Cardiac septum (tissue), 1 donor: Measurements from ENCODE around the gene TM9SF1. TPM values are rescaled to one million over a fixed set of nuclear protein-coding genes. Genes with fewer than 3 reads are reported as not detected.
"Not testable (repeated sequence)": the region's sequence is repeated elsewhere in the genome, so short reads cannot be mapped to it uniquely, and the experiment has no call there.

ENCODE experiments used
- DNase-seq: peaks from one replicate; pipeline ENCODE4 v3.0.0-alpha.2; 2020; ENCODE audit warnings: low spot score
- intact Hi-C: fragments of 100-400 bp; cut with DNase I; formaldehyde crosslinking; loops from one replicate; pipeline ENCODE4 v1.14.0; 2022
- total RNA-seq: library from RNA; stranded (reverse); fragmentation: NEBNext Ultra II Directional; extraction: Animal tissue kit (Norgen Biotek cat#: 25700); gene quantifications from one replicate; pipeline ENCODE4 v1.2.1, GENCODE V29; 2021
- donor health status: DM: no; HTN: no; CAD: no.

TM9SF1 gene
- total RNA-seq, 1 donor from 2014 or later = 19.1 TPM

DNA sequence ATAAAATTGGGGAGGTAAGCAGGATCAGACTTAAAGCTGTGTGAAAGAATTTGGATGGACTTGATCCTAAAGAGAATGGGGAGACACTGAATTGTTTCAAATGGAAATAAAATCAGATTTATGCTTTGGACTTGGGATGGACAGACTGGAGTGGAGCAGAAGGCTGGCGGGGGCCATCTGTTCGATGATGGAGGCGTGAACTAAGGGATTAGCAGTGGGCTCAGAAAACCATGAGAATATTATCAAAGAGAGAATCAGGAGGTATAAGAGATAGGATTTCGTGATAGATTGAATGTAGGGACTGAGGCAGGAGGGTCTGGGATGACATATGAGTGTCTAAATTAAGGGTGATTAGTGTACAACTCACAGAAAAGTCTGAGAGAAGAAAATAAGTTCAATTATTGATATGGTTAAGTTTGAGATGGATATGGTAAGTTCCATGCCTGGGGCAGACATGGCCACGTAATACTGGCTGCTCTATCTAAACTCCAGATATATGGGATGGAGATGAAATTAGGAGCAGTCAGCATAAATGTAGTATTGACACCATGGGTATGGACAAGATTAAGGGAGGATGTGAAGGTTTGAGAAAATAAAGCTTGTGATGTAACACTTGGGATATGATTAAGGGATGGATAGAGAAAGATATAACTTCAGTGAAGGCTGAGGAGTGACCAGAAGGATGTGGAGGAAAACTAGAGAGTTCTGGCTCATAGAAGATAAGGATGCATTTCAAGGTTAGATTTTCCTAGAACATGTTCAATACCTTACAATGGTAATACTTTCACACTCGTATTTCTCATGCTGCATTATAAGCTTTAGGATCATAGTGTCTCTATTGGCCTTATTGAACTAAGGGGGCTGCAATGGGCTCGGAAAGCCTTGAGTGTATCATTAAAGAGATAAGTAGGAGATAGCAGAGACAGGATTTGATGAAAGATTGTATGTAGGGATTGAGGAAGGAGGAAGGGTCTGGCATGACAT, 9.2 kb upstream of the TM9SF1 start:
- intact Hi-C loops = no loop called here
- DNase-seq = no peak

DNA sequence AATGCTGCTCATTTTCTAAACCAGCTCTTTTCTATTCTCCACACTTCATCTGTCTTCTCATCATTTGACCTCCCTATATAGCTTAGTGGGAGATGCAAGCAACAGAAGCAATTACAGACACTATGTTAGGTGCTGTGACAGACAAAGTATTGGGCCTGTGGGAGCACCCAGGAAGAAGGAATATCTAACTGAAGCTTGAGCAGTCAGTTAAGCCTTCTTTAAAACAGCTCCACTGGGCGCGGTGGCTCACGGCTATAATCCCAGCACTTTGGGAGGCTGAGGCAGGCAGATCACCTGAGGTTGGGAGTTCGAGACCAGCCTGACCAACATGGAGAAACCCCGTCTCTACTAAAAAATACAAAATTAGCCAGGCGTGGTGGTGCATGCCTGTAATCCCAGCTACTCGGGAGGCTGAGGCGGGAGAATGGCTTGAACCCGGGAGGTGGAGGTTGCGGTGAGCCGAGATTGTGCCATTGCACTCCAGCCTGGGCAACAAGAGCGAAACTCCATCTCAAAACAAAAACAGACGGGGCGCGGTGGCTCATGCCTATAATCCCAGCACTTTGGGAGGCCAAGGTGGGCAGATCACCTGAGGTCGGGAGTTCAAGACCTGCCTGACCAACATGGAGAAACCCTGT, 8.1 kb upstream of the TM9SF1 start:
- intact Hi-C loops, DNase-seq: not testable (repeated sequence)

DNA sequence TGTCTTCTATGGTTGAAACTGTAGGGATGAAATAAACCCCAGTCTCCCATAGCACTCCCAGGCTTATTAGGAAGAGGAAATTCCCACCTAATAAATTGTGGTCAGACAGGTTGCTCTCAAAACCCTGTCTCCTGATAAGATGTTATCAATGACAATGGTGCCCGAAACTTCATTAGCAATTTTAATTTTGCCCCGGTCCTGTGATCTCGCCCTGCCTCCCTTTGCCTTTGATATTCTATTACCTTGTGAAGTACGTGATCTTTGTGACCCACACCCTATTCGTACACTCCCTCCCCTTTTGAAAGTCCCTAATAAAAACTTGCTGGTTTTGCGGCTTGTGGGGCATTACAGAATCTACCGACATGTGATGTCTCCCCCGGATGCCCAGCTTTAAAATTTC, 7.3 kb upstream of the TM9SF1 start:
- DNase-seq, intact Hi-C loops: not testable (repeated sequence)

DNA sequence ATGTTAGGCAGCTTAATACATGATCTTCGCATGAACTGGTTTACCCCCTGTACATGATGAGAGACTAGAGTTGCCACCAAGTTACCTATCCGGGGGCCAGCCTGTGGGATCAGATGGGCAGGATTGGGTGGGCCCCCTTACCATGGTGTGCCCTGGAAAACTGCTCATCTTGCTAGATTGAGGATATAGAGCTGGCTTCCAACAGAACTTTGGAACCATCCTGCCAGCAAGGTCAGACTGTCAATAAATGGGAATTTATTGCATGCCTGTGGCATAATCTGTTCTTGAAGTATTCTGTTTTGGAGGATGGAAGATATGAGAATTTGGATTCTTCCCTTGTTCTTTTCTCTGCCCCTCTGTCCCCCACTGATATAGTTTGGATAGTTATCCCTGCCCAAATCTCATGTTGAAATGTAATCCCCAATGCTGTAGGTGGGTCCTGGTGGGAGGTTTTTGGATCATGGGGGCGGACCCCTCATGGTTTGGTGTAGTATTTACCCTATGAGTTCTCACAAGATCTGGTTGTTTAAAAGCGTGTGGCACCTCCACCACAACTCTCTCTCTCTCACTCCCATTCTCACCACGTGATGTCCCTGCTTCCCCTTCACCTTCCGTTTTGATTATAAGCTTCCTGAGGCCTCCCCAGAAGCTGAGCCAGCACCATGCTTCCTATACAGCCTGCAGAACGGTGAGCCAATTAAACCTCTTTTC, 3.7 kb upstream of the TM9SF1 start:
- no peak for DNase-seq
- intact Hi-C loops = loop anchor here (5.0 kb wide), 1 partner anchor 57 kb away; the partner anchor contains the start of gene EMC9

DNA sequence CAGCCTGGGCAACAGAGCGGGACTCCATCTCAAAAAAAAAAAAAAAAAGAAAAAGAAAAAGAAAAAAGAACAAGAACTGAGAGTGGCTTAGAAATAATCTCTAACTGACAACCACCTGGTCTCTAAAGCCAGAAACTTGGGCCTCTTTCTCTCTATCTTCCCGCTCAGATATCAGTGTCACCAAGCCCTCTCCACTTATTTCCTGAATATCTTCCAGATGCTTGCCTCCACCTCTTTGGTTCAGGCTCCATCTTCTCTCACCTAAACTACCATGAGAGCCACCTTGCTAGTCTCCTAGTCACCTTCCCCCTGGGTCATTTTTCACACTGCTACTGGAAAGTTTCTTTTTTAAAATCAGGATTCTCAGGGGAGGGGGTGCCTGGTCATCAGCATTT, 1.8 kb upstream of the TM9SF1 start:
- DNase-seq = no peak
- intact Hi-C loops = loop anchor here (5.0 kb wide), 1 partner anchor 55 kb away; the partner anchor contains the start of gene EMC9

DNA sequence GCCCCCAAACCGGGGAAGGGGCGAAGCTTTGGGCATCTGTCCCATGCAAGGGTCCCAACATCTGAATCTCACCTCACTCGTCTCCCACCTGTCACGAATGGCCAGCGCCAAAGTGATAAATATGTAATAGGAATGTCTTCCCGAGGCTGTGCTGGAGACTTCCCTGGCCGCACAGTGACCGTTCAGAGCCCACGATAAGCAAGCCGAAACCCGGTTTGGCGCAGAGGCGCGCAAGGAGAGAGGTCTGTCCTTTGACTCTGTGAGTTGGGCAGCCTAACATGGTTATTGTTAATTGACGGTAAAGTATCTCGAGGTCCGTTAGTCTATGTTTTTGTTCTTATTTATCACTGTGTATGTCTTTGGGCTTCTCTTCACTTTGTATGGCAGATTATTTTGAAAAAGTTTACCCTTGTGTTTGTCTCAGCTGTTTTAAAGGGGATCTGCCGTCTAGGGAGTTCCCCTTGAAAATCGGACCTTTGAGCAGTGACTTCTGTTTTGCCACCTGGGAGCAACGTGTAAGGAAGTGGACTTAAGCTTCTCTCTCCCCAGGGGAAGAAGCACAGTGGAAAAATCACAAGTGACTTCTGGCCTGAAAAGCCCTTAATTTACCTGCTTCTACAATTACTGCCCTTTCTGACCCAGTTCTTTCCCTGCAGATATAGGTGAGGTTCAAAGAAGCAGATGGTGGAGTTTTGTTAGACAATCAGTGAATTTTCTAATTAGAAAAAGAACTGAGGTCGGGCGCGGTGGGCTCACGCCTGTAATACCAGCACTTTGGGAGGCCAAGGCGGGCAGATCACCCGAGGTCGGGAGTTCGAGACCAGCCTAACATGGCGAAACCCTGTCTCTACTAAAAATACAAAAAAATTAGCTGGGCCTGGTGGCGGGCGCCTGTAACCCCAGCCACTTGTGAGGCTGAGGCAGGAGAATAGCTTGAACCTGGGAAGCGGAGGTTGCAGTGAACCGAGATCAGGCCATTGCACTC, 1.1 kb upstream of the TM9SF1 start:
- intact Hi-C loops = loop anchor here (5.0 kb wide), 1 partner anchor 54 kb away; the partner anchor contains the start of gene EMC9
- no peak for DNase-seq

DNA sequence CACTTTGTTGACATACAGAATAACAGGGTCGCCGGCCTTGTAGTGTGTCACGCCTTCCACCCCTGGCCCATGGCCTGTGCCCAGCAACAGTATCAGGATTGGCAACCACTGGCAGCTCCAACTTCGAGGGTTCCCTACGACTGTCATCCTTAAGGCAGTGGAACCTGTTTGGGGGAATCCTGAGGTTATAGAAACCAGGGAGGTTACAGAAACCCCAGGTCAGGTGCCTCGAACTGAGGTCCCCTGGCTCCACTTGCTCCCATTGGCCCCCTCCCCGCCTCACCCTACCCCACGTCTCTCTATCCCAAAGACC, 412 bp downstream of the TM9SF1 start:
- intact Hi-C loops = loop anchor here (2.0 to 5.0 kb wide), 2 partner anchors 18 to 53 kb away; partner anchors contain the start of genes CHMP4A and EMC9
- DNase-seq = no peak

DNA sequence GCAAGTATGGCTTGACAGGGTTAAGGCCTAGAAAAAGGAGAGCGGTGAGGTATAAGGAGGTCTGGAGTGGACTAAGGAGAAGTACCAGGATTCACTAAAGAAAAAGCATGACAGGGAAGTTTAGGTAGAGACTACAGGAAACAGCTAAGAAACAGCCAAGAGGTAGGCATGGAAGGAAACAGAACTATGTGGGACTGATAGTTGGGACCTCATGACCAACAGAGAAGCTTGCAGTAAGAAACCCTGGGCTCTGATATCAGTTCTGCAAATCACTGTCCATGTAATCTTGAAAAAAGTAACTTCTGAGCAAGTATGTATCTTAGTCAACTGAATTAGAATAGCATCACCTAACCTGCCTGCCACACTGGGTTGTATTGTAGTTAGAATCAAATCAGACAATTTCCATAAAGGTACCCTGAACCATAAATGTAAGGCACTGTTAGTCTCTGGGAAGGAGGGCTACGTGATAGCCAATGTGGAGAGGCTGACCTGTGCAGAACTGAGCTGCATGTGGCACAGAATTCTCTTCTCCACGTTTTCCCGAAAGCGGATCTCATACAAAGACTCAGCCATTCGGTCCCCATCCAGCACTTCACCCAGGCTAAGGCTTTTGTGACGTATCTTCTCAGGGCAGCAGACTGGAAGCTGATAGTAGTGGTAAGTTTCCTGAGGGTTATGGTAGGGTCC, 912 bp downstream of the TM9SF1 start:
- intact Hi-C loops = loop anchor here (2.0 kb wide), 1 partner anchor 18 kb away; the partner anchor contains the start of gene CHMP4A
- no peak for DNase-seq

DNA sequence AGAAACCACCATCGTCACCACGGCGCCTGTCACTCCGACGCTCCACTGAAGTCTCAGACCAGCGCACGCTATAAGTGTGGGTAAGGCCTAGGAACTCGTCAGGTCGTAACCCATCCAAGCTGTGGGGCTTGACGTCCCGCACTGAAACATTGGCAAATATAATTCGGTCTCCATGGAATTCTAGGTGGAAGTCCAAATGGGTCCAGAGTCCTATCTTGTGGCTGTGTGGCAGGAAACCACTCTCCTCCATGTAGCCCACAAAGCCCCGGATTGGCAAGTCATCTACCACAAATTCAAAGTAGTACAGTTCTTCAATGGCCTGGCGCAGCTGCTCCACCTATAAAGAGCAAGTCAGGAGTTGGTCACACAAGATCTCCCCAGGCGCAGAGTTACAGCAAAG, 2.3 kb downstream of the TM9SF1 start:
- DNase-seq = no peak

DNA sequence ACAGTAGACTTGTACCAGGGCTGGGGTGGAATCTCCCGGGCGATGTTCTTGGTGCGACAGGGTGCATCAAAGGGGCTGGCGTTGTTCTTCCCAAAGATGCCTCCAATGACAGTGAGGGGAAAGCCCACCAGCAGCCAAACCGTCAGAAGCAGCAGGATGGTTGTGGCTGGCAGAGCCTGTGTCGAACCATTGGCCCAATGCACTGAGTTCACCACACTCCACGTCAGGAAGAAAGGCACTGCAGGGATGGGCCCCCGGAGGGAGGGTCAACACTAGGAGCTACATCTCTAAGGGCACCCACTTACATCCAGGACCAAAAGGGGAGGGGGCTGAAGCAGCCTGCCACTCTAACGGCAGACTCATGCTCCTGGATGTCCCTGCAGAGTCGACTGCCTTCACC, 4.8 kb downstream of the TM9SF1 start:
- intact Hi-C loops = no loop called here
- DNase-seq = no peak

More for the DNA sequence above, 2.3 kb downstream of the TM9SF1 start:
- intact Hi-C loops = no loop called here

DNA sequence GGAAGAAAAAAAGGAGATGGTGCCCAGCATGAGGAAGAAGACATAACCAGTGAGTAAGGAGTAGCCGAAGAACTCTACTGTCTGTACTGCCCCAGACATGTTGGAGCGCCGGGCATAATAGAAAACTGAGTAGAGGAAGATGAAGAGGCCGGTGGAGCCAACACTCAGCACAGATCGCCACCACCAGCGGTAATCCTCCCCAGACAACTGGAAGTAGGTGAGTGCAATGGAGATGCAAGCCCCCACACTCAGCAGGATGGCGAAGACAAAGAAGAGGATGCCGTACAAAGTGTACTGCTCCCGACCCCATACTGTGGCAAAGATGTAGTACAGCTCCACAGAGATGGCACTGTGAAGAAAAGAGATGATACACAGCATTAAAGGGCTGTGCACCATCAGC, 5.8 kb downstream of the TM9SF1 start:
- intact Hi-C loops = no loop called here
- DNase-seq = no peak

DNA sequence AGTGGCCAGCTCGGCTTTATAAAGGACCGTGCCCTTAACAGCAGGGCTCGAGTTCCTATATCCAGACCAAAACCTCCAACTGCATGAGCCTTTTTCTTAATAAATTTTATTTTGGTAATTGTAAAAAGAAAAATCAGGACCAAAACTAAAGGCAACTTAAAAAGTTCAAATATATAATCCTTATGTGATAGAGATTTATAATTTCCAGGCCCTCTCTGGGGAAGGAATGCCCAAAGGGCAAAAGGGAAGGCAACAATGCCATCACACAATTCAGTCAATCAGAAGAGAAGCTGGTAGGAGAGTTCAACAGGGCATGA, 6.2 kb downstream of the TM9SF1 start:
- no peak for DNase-seq
- intact Hi-C loops = no loop called here

DNA sequence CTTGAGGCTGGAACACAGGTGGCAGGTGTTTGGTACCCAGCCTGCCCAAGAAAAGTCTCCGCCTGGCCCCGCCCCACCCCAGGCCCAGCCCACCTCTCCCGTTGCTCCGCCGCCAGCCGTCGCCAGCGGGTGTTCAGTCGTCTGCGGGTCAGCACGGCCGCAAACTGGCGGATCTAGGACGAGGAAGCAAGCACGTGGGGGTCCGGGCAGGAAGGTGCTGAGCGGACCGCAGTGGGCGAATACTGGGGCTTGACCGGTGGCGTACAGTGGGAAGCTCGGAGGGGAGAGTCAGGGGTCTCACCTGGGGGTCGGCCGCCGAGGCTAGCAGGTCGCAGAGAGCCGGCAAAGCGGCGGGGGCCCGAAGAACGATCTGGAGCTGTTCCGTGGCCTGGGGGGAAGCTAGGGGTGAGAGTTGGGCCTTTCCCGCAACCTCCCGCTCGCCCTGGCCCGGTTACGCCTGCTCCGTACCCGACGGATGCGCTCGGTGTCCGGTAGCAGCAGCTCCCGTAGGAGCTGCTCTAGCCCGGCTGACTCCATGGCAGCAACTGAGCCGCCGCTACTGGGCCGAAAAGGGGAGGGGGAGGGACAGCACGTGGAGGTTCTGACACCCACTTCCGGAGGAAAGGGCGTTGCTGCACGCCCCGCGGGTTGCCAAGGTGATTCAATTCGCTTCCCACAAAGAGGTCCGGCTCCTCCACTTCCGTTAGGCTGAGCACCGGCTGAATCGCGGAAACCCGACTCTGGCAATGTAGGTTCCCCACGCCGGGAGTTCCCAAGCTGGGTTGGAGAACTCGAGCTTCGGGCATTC, 6.8 kb downstream of the TM9SF1 start, which contains the start of gene IPO4:
IPO4 (minus strand) TSS at position 566 of the 808 bp plus-strand sequence; CDS start at position 537, 29 bp downstream.
- peak; percentile 97 for DNase-seq
- intact Hi-C loops = no loop called here

DNA sequence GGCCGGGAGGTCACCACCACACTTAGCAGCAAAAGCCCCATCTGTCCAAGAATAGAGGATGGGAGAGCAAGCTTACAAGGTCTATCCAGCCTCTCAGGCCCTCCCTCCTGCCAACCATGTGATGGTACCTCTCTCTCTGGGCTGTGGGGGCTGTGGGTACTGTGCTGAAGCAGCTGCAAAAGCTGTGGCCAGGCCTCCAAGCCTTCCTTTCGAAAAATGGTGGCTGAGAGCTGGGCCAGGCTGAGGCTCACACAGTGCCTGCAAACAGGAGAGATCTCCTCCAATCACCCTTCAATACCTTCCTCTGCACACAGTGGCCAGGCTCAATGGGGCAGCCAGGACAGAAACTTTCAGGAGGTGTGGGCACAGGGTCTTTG, 7.7 kb downstream of the TM9SF1 start:
- intact Hi-C loops = no loop called here
- DNase-seq = no peak

DNA sequence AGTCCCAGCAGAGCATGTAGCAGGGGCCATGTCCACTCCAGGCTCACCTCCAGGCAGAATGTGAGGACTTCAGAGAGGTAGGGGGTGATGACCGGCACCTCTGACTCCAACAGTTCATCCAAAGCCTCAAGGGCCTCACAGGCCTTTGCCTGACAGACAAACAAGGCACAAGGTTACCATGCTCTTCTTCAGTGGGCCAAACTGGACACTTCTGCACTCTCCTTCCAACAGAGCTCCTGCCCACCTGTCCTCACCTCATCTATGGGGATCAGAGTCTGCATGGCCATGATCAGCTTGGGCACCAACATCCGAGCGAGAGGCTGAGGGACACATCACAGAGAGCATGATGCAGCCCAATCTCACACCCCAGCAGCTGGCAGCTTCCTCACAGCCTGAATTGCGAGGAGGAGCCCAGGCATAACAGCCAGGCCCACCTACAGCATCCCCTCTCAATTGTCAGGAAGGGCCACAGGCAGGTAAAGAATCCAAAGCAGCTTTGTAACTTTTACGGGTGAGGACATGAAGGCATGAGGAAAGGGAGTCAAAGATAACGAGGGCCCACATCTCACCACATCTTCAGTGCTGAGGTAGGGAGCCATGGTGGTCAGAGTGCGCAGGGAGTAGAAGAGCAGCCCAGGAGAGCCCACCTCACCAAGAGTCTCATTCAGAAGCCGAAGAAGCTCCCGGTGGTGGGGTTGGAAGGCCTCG, 8.3 kb downstream of the TM9SF1 start:
- intact Hi-C loops = no loop called here
- no peak for DNase-seq

DNA sequence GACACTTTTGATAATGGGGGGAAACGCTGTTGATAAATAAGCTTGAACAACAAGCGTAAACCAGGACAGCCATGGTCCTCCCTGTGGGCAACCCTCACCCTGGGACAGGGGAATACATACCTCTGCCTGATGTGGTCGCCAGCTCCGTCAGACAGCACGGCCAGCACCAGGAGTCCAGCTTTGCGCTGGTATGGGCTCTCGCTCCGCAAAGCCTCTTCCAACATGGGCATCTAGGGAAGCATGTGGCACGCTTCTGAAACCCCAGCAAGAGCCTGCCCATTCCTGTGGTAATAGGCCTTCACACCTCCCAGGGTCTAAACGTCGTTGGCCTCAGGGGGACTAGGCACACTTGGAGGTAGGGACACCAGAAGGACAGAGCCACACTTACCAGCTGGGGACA, 9.5 kb downstream of the TM9SF1 start:
- no peak for DNase-seq
- intact Hi-C loops = no loop called here

DNA sequence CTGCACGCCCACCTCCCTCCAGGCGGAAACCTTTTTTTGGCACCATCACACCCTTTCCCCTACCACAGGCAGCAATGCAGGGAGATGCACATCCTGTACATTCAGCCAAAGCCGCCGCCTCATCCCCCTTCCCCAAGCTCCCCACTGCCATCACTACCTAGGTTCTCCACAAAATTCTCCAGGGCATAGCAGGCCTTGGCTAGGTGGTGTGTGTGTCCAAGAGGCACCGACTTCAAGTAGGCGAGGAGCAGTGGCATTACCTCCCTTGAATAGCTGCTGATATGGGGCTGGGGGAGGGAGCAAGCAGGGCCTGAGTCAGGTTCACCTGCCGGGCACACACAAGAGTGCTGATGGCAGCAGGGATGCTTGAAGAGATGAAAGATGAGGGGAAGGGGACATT, 10.2 kb downstream of the TM9SF1 start:
- DNase-seq = no peak
- intact Hi-C loops = no loop called here
